ENCODE measurements around the gene CASP4.

DNA sequence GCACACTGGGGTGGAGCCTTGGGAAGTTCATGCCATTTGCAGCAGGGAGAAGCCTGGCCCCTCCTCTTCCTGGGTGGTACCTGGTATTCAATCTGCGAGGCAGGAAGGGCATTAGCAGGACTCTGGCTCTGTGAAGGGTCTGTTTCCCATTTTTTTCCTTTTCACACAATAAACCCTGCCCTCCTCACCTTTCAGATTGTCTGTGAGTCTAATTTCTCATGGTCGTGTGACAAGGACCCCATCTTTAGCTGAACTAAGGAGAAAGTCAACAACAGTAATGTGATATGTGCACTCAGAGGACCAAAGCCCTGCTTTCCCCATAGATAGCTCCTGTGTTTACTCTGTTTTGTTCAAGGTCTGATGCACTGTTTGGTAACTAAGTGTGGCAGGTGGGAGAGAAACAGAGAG, 26.6 kb upstream of the CASP4 start:
- TF ChIP-seq ZNF274 (IDR thresholded peaks at IDR 0.05; ENCODE audit: low read depth, low read length), result no peak
- no peak for TF ChIP-seq YY1 (IDR thresholded peaks at IDR 0.05; ENCODE audit: insufficient read depth, insufficient read length)
- no peak for TF ChIP-seq SUZ12 (IDR thresholded peaks at IDR 0.05; ENCODE audit: extremely low read depth, insufficient read depth, insufficient read length)
